WTC11 (cell line): ENCODE measurements around the gene PDE6G. TPM values are rescaled to one million over a fixed set of nuclear protein-coding genes. Genes with fewer than 3 reads are reported as not detected.

Experiments
- ATAC-seq: fragments of 200-7000 bp; cut with Tn5 transposase; 2 replicates; pipeline ENCODE4 v1.10.0; 2021; ENCODE audit warnings: mild to moderate bottlenecking, moderate library complexity
- CTCF ChIA-PET: fragments of 300-600 bp; sonication (Branson Sonifier 250); formaldehyde crosslinking; loops from one replicate; lab custom pipeline; 2021; ENCODE audit warnings: antibody characterized with exemption; lab: Charles Lee
- POLR2A ChIA-PET: fragments of 350-600 bp; sonication (Branson Sonifier 250); formaldehyde crosslinking; loops from one replicate; lab custom pipeline; 2021; ENCODE audit warnings: antibody characterized with exemption; lab: Charles Lee
- DNase-seq: peaks from one replicate; pipeline ENCODE4 v3.0.0; 2021; ENCODE audit warnings: low spot score
- H3K27ac Mint-ChIP-seq: 2 replicates; pipeline ENCODE4 v1.8.0; 2021; ENCODE audit warnings: mixed read lengths
- H3K27me3 Mint-ChIP-seq: 2 replicates; pipeline ENCODE4 v1.8.0; 2021; ENCODE audit warnings: low read depth, mild to moderate bottlenecking, moderate library complexity, mixed read lengths
- H3K36me3 Mint-ChIP-seq: 2 replicates; pipeline ENCODE4 v1.8.0; 2021; ENCODE audit warnings: mixed read lengths
- H3K4me1 Mint-ChIP-seq: 2 replicates; pipeline ENCODE4 v1.8.0; 2022; ENCODE audit warnings: mixed read lengths
- H3K4me3 Mint-ChIP-seq: 2 replicates; pipeline ENCODE4 v1.8.0; 2021; ENCODE audit warnings: mild to moderate bottlenecking, moderate library complexity, mixed read lengths
- H3K9me3 Mint-ChIP-seq: 2 replicates; pipeline ENCODE4 v1.8.0; 2021; ENCODE audit warnings: mixed read lengths
- CREB1 ChIP-seq: sonication (generic); formaldehyde crosslinking; IDR thresholded peaks from 2 replicates; pipeline ENCODE4 v1.8.0; 2023; ENCODE audit warnings: mild to moderate bottlenecking, missing genetic modification reagents
- ETV6 ChIP-seq: sonication (generic); formaldehyde crosslinking; IDR thresholded peaks from 2 replicates; pipeline ENCODE4 v1.8.1; 2022; ENCODE audit warnings: mild to moderate bottlenecking, missing genetic modification reagents
- HMGA2 ChIP-seq: fragments of 250-450 bp; sonication (Bioruptor Pico); IDR thresholded peaks from 2 replicates; pipeline ENCODE4 v1.4.0; 2021; ENCODE audit warnings: mild to moderate bottlenecking, moderate library complexity
- IRF2 ChIP-seq: sonication (generic); formaldehyde crosslinking; IDR thresholded peaks from 2 replicates; pipeline ENCODE4 v1.8.0; 2022; ENCODE audit warnings: low read depth, missing genetic modification reagents, borderline replicate concordance
- JUN ChIP-seq: sonication (generic); formaldehyde crosslinking; IDR thresholded peaks from 2 replicates; pipeline ENCODE4 v1.8.0; 2023; ENCODE audit warnings: mild to moderate bottlenecking, missing genetic modification reagents
- KAT7 ChIP-seq: sonication (generic); formaldehyde crosslinking; IDR thresholded peaks from 2 replicates; pipeline ENCODE4 v1.8.1; 2023; ENCODE audit warnings: missing genetic modification reagents, mild to moderate bottlenecking, borderline replicate concordance
- NR2C2 ChIP-seq: sonication (generic); formaldehyde crosslinking; IDR thresholded peaks from 2 replicates; pipeline ENCODE4 v1.8.0; 2022; ENCODE audit warnings: mild to moderate bottlenecking, missing genetic modification reagents
- SMAD3 ChIP-seq: sonication (generic); formaldehyde crosslinking; IDR thresholded peaks from 2 replicates; pipeline ENCODE4 v1.8.0; 2022; ENCODE audit warnings: missing genetic modification reagents, mild to moderate bottlenecking, borderline replicate concordance
- TCF7 ChIP-seq: sonication (generic); formaldehyde crosslinking; IDR thresholded peaks from 2 replicates; pipeline ENCODE4 v1.8.0; 2022; ENCODE audit warnings: mild to moderate bottlenecking, low read depth, missing genetic modification reagents, moderate library complexity
- TEAD4 ChIP-seq: sonication (generic); formaldehyde crosslinking; IDR thresholded peaks from 2 replicates; pipeline ENCODE4 v1.8.0; 2022; ENCODE audit warnings: mild to moderate bottlenecking, missing genetic modification reagents
- ZBTB21 ChIP-seq: sonication (generic); formaldehyde crosslinking; IDR thresholded peaks from 2 replicates; pipeline ENCODE4 v1.8.1; 2023; ENCODE audit warnings: mild to moderate bottlenecking, missing genetic modification reagents, borderline replicate concordance
- ZNF232 ChIP-seq: sonication (generic); formaldehyde crosslinking; IDR thresholded peaks from 2 replicates; pipeline ENCODE4 v1.8.0; 2022; ENCODE audit warnings: mild to moderate bottlenecking, missing genetic modification reagents
- ZNF423 ChIP-seq: fragments of 250-450 bp; sonication (Bioruptor Pico); IDR thresholded peaks from 2 replicates; pipeline ENCODE4 v2.1.2; 2022; ENCODE audit warnings: mild to moderate bottlenecking, moderate library complexity
- total RNA-seq: library from RNA; stranded (reverse); gene quantifications from 3 replicates; pipeline ENCODE4 v1.2.3, GENCODE V29; 2021
- TF ChIP-seq, protein P1 (sequence below): sonication (generic); formaldehyde crosslinking; IDR thresholded peaks from 2 replicates; pipeline ENCODE4 v1.8.0; 2023; ENCODE audit warnings: mild to moderate bottlenecking, missing genetic modification reagents
- TF ChIP-seq, protein P2 (sequence below): fragments of 250-450 bp; sonication (Bioruptor Pico); IDR thresholded peaks from 2 replicates; pipeline ENCODE4 v2.1.2; 2022; ENCODE audit warnings: mild to moderate bottlenecking, moderate library complexity
- TF ChIP-seq, protein P3 (sequence below): fragments of 250-450 bp; sonication (Bioruptor Pico); IDR thresholded peaks from 2 replicates; pipeline ENCODE4 v1.9.0; 2021; ENCODE audit warnings: mild to moderate bottlenecking
- TF ChIP-seq, protein P4 (sequence below): fragments of 250-450 bp; sonication (Bioruptor Pico); conservative IDR thresholded peaks from 2 replicates; pipeline ENCODE4 v1.9.0; 2021; ENCODE audit warnings: mild to moderate bottlenecking
- TF ChIP-seq, protein P5 (sequence below): sonication (generic); formaldehyde crosslinking; IDR thresholded peaks from 2 replicates; pipeline ENCODE4 v1.8.0; 2022; ENCODE audit warnings: mild to moderate bottlenecking, missing genetic modification reagents

The PDE6G gene
- total RNA-seq, 1 experiment from 2014 or later: 4.4 TPM

DNA sequence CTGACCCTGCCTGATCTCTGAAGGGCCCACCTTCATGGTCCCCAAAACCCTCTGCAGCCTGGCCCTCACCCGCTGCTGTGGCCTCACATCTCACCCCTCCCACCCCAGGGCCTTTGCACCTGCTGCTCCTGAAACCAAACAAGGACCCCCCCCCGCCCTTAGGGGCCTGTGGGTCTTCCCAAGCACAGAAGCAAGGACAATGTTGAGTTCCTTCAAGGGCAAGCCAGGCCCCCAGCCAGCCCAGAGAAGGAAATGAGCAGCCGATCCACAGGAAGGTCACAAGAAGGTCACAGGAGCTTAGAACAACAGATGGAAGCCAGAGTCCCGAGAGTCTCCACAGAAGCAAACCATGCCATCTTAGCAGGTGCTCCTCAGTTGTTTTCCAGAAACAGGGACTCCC, 493 bp upstream of the PDE6G start:
- H3K4me3 Mint-ChIP-seq: no peak overlapping the region
- CTCF ChIA-PET: no interaction called here
- no peaks in the 10 kb centered on the region; the same call in 1 of the 2 replicates for H3K27me3 Mint-ChIP-seq
- ATAC-seq (no peak), DNase-seq (no peak)
- H3K9me3 Mint-ChIP-seq: no peaks in the 10 kb centered on the region
- H3K4me1 Mint-ChIP-seq: peaks cover 14% of the 10 kb centered on the region
- POLR2A ChIA-PET: no interaction called here
- TF ChIP-seq, protein P1, sequence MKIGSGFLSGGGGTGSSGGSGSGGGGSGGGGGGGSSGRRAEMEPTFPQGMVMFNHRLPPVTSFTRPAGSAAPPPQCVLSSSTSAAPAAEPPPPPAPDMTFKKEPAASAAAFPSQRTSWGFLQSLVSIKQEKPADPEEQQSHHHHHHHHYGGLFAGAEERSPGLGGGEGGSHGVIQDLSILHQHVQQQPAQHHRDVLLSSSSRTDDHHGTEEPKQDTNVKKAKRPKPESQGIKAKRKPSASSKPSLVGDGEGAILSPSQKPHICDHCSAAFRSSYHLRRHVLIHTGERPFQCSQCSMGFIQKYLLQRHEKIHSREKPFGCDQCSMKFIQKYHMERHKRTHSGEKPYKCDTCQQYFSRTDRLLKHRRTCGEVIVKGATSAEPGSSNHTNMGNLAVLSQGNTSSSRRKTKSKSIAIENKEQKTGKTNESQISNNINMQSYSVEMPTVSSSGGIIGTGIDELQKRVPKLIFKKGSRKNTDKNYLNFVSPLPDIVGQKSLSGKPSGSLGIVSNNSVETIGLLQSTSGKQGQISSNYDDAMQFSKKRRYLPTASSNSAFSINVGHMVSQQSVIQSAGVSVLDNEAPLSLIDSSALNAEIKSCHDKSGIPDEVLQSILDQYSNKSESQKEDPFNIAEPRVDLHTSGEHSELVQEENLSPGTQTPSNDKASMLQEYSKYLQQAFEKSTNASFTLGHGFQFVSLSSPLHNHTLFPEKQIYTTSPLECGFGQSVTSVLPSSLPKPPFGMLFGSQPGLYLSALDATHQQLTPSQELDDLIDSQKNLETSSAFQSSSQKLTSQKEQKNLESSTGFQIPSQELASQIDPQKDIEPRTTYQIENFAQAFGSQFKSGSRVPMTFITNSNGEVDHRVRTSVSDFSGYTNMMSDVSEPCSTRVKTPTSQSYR (CRISPR knock-in tag): no peak
- TF ChIP-seq ZNF423 (no peak), JUN (CRISPR knock-in tag) (no peak), CREB1 (no peak), ZNF232 (CRISPR knock-in tag) (no peak), SMAD3 (CRISPR knock-in tag) (no peak), KAT7 (CRISPR knock-in tag) (no peak), IRF2 (CRISPR knock-in tag) (no peak), ZBTB21 (CRISPR knock-in tag) (no peak), TCF7 (CRISPR knock-in tag) (no peak), HMGA2 (CRISPR knock-in tag) (no peak), TEAD4 (CRISPR knock-in tag) (no peak), NR2C2 (no peak), ETV6 (CRISPR knock-in tag) (no peak)
- TF ChIP-seq, protein P2, sequence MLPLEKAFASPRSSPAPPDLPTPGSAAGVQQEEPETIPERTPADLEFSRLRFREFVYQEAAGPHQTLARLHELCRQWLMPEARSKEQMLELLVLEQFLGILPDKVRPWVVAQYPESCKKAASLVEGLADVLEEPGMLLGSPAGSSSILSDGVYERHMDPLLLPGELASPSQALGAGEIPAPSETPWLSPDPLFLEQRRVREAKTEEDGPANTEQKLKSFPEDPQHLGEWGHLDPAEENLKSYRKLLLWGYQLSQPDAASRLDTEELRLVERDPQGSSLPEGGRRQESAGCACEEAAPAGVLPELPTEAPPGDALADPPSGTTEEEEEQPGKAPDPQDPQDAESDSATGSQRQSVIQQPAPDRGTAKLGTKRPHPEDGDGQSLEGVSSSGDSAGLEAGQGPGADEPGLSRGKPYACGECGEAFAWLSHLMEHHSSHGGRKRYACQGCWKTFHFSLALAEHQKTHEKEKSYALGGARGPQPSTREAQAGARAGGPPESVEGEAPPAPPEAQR (CRISPR knock-in tag): no peak
- TF ChIP-seq, protein P3, sequence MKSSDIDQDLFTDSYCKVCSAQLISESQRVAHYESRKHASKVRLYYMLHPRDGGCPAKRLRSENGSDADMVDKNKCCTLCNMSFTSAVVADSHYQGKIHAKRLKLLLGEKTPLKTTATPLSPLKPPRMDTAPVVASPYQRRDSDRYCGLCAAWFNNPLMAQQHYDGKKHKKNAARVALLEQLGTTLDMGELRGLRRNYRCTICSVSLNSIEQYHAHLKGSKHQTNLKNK (CRISPR knock-in tag): no peak
- TF ChIP-seq, protein P4, sequence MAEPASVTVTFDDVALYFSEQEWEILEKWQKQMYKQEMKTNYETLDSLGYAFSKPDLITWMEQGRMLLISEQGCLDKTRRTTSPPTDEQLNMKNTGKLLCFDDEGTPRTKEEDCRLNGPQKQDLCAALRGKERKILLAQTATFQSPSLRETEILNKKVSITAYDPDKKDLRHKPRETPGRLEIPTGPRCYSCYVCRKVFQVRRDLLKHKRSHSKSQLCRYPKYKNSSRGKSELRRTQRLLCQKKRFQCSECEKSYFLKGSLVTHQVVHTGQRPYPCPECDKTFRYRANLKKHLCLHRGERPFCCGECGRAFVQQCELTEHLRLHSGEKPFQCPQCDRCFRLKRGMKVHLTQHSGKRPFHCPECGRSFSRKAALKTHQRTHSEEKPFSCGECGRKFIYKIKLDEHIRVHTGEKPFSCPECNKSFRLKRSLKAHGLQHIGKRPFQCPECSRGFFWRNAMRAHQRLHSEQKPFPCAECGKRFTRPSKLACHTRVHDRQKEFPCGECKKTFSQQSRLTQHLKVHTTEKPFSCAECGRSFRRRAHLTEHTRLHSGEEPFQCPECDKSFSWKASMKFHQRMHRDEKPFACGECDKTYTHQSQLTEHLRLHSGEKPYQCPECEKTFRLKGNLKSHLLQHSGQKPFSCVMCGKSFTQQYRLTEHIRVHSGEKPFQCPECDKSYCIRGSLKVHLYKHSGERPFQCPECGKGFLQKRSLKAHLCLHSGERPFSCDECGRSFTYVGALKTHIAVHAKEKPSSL: no peak
- TF ChIP-seq, protein P5, sequence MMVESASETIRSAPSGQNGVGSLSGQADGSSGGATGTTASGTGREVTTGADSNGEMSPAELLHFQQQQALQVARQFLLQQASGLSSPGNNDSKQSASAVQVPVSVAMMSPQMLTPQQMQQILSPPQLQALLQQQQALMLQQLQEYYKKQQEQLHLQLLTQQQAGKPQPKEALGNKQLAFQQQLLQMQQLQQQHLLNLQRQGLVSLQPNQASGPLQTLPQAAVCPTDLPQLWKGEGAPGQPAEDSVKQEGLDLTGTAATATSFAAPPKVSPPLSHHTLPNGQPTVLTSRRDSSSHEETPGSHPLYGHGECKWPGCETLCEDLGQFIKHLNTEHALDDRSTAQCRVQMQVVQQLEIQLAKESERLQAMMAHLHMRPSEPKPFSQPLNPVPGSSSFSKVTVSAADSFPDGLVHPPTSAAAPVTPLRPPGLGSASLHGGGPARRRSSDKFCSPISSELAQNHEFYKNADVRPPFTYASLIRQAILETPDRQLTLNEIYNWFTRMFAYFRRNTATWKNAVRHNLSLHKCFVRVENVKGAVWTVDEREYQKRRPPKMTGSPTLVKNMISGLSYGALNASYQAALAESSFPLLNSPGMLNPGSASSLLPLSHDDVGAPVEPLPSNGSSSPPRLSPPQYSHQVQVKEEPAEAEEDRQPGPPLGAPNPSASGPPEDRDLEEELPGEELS: no peak
- H3K27ac Mint-ChIP-seq: no peak overlapping the region
- no peaks in the 10 kb centered on the region for H3K36me3 Mint-ChIP-seq
